ENCODE data around the gene SLC25A21. TPM values are rescaled to one million over a fixed set of nuclear protein-coding genes. Genes with fewer than 3 reads are reported as not detected.

The SLC25A21 gene
- total and polyA plus RNA-seq, 5 donors: 0.84 to 1.9 (median 1.3) TPM

- DNase-seq (no peak), ATAC-seq (no peak)
- Histone ChIP-seq H3K4me1 (ENCODE audit: control insufficient read depth, insufficient read depth, low read length) (no peaks in the 10 kb centered on the region), H3K4me3 (ENCODE audit: low read length) (no peak overlapping the region), H3K27me3 (ENCODE audit: control insufficient read depth, insufficient read depth) (peaks cover 2% of the 10 kb centered on the region), H3K9me3 (ENCODE audit: control insufficient read depth, low read length) (no peaks in the 10 kb centered on the region), H3K27ac (ENCODE audit: low read length) (no peak overlapping the region)
- intact Hi-C loops (cut with DNase I): no loop called here
- 73% methylated on average over 1 of the region's 1 CpG for WGBS
Observed at GRCh38 chr14:36950812-36951211, 221.6 kb downstream of the SLC25A21 start.

DNA sequence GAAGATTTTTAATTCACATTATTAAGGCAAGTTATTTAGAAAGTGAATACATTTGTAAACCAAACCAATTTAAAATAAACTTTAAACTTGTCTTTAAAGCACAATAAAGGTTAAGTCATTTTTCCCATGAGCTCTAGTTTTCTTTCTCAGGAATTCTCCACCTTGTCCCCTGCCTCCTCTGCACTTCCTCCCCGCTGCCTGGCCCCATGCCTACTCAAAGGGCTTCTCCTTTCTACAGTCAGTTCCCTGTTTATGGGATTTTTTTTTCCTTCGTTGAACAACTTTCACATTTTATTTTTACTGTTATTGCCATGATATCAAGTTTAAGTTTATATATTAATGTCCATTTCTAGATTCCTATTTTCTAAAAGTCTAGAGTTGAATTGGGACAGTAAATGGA, 223.0 kb downstream of the SLC25A21 start:
- H3K4me3 ChIP-seq (ENCODE audit: low read length): no peak overlapping the region
- ATAC-seq (no peak), DNase-seq (peak in 1 of 3 donors; percentile 39)
- intact Hi-C loops (cut with DNase I): loop anchor here in 2 of 4 donors (10.0 kb wide), 2 partner anchors 305 to 395 kb away; no protein-coding TSS in a partner anchor
- H3K27ac ChIP-seq (ENCODE audit: low read length): no peak overlapping the region
- WGBS: 69% methylated on average over 2 of the region's 2 CpGs
- peaks cover 2% of the 10 kb centered on the region for H3K27me3 ChIP-seq (ENCODE audit: control insufficient read depth, insufficient read depth)
- H3K4me1 ChIP-seq (ENCODE audit: control insufficient read depth, insufficient read depth, low read length): no peaks in the 10 kb centered on the region
- H3K9me3 ChIP-seq (ENCODE audit: control insufficient read depth, low read length): no peaks in the 10 kb centered on the region

- no peaks in the 10 kb centered on the region for H3K9me3 ChIP-seq (ENCODE audit: control insufficient read depth, low read length)
- no peak for ATAC-seq
- WGBS: 86% methylated on average over 5 of the region's 5 CpGs
- no peak overlapping the region for H3K27ac ChIP-seq (ENCODE audit: low read length)
- no peaks in the 10 kb centered on the region for H3K4me1 ChIP-seq (ENCODE audit: control insufficient read depth, insufficient read depth, low read length)
- no peak for DNase-seq
- intact Hi-C loops (cut with DNase I): loop anchor here in 2 of 4 donors (10.0 kb wide), 2 partner anchors 304 to 394 kb away; no protein-coding TSS in a partner anchor
- H3K4me3 ChIP-seq (ENCODE audit: low read length): no peak overlapping the region
- H3K27me3 ChIP-seq (ENCODE audit: control insufficient read depth, insufficient read depth): peaks cover 2% of the 10 kb centered on the region
Observed at GRCh38 chr14:36948157-36948859, 224.1 kb downstream of the SLC25A21 start.

DNA sequence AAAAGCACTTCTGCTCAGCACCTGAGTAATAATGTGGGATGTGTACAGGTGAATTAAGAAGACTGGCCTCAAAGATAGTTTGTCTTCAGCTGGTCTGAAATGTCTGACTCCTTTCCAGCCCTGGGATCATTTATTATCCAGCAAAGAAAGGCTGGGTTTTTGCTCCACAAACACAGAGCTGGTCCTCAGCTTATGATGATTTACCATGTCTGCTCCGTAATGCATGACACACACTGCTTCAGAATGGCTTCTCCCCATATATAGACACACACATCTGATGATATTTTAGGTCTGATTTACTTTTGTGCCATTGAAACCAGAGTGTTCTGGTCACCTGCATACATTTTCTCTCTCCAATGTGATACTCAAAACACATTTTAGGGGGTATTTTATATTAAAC, 225.0 kb downstream of the SLC25A21 start:
- H3K27ac ChIP-seq (ENCODE audit: low read length): no peak overlapping the region
- no peaks in the 10 kb centered on the region for H3K4me1 ChIP-seq (ENCODE audit: control insufficient read depth, insufficient read depth, low read length)
- intact Hi-C loops (cut with DNase I): loop anchor here in 2 of 4 donors (10.0 kb wide), 2 partner anchors 303 to 393 kb away; no protein-coding TSS in a partner anchor
- H3K9me3 ChIP-seq (ENCODE audit: control insufficient read depth, low read length): no peaks in the 10 kb centered on the region
- DNase-seq: no peak
- no peak for ATAC-seq
- H3K27me3 ChIP-seq (ENCODE audit: control insufficient read depth, insufficient read depth): peaks cover 2% of the 10 kb centered on the region
- 75% methylated on average over 1 of the region's 1 CpG for WGBS
- H3K4me3 ChIP-seq (ENCODE audit: low read length): no peak overlapping the region

- DNase-seq: no peak
- Histone ChIP-seq H3K4me3 (ENCODE audit: low read length) (no peak overlapping the region), H3K27ac (ENCODE audit: low read length) (no peak overlapping the region), H3K9me3 (ENCODE audit: control insufficient read depth, low read length) (no peaks in the 10 kb centered on the region), H3K27me3 (ENCODE audit: control insufficient read depth, insufficient read depth) (peaks cover 2% of the 10 kb centered on the region), H3K4me1 (ENCODE audit: control insufficient read depth, insufficient read depth, low read length) (no peaks in the 10 kb centered on the region)
- intact Hi-C loops (cut with DNase I): loop anchor here in 2 of 4 donors (10.0 kb wide), 2 partner anchors 302 to 392 kb away; no protein-coding TSS in a partner anchor
- no peak for ATAC-seq
- 91% methylated on average over 1 of the region's 1 CpG for WGBS
Observed at GRCh38 chr14:36946872-36947271, 225.5 kb downstream of the SLC25A21 start.

DNA sequence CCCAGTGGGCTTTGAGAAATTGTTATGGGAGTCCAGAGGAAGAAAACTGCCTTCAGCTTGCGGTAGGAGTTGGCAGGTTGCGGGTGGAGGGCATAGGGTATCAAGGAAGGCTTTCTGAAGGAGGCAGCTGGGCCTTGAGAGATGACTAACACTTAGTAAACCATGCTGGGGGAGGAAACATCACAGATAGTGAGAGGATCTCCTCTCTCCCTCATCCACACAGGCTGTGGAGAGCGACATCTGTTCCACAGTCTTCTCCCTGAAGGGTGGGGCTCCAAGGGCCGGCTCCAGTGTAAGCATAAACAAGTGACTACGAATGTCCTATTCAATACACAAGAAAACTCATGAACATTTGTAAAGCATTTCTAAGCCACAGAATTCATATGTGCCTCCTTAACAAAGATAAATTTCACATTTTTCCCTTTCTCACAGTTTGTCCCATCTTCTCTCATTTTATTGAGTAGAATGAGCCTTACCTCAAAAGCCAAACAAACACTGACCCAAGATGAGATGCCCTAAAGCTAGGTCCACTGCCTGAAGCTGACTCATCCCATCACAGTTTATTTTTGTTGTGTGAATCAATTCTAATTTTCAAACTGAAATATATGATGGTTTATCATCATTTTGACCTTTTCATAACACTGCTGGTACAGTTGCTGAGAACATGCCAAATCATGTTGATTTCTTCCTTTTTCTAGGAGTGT, 227.9 kb downstream of the SLC25A21 start:
- intact Hi-C loops (cut with DNase I): loop anchor here (5.0 to 10.0 kb wide), 3 partner anchors 297 to 390 kb away; no protein-coding TSS in a partner anchor

DNA sequence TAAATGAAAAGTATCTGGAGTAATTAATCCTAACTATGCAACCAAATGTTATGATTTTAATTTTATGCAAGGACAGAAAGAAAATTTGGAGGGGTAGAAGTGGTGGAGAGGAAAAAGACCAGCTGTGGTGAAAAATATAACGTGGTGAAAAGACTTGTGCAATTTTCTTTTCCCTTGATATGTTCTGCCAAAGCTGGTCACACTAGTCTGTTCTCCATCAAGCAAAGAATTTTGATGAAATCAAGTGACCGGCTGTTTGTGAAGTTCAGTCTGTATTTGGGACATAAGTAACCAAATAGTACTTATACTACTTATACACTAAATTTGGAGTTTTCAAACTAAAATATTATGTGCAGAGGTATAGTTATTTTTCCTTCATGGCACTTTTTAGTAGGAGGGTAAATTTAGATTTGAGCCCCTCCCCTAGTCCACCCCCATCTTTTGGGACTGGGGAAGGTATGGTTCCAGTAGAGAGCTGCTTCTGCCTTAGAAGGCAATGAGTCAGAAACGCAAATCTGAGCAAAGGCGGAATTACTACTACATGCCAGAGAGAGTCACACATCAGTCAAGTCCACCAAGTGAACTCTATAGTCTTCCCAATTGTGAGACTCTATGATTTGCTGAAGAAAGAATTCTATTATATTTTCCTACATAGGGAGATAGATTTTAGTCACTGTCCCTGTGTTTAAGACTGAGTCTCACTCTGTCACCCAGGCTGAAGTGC, 229.7 kb downstream of the SLC25A21 start:
- DNase-seq (no peak), ATAC-seq (no peak)
- Histone ChIP-seq H3K4me3 (ENCODE audit: low read length) (no peak overlapping the region), H3K27me3 (ENCODE audit: control insufficient read depth, insufficient read depth) (peaks cover 2% of the 10 kb centered on the region), H3K4me1 (ENCODE audit: control insufficient read depth, insufficient read depth, low read length) (no peaks in the 10 kb centered on the region), H3K27ac (ENCODE audit: low read length) (no peak overlapping the region), H3K9me3 (ENCODE audit: control insufficient read depth, low read length) (no peaks in the 10 kb centered on the region)
- 59% methylated on average over 4 of the region's 4 CpGs for WGBS
- intact Hi-C loops (cut with DNase I): loop anchor here (5.0 to 10.0 kb wide), 3 partner anchors 295 to 388 kb away; no protein-coding TSS in a partner anchor

More for the DNA sequence above, 227.9 kb downstream of the SLC25A21 start:
- Histone ChIP-seq H3K4me3 (ENCODE audit: low read length) (no peak overlapping the region), H3K4me1 (ENCODE audit: control insufficient read depth, insufficient read depth, low read length) (no peaks in the 10 kb centered on the region), H3K9me3 (ENCODE audit: control insufficient read depth, low read length) (no peaks in the 10 kb centered on the region), H3K27me3 (ENCODE audit: control insufficient read depth, insufficient read depth) (no peaks in the 10 kb centered on the region), H3K27ac (ENCODE audit: low read length) (no peak overlapping the region)
- ATAC-seq (no peak), DNase-seq (no peak)
- 69% methylated on average over 5 of the region's 5 CpGs for WGBS

DNA sequence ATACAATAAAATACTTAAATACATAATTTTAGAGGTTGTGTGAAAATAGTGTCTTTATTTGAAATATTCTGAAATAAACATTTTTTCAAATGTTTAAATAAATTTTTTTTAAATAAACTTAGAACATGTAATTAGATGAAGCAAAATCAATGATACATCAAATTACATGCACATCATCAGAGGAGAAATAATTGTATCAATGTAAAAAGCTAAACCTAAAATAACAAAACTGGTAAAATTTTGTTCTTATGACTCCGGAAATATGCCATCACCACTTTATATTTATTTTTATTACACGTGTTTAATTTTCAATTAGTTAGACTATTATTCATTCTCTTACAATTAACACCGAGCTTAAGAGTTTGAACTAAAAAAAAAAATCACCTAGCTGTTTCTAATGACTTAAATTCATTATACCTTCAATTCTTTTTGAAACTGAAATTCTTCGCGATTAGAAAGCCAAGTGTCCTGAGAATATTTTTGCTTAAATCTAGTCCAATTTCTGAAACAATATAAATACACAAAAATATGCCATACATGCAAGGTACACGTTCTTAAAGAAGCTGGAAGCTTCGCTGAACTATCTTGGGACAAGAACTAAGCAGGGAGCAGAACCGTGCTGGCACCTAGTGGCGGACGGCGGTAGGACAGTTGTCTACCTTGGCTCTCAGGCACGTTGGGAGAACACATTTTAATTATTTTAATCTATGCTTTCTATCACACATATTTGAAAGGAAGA, 230.5 kb downstream of the SLC25A21 start:
- no peak overlapping the region for H3K4me3 ChIP-seq (ENCODE audit: low read length)
- H3K9me3 ChIP-seq (ENCODE audit: control insufficient read depth, low read length): no peaks in the 10 kb centered on the region
- DNase-seq: peak; percentile 52 to 86 (median 81)
- intact Hi-C loops (cut with DNase I): loop anchor here (5.0 to 10.0 kb wide), 3 partner anchors 295 to 387 kb away; no protein-coding TSS in a partner anchor
- H3K27ac ChIP-seq (ENCODE audit: low read length): no peak overlapping the region
- WGBS: 12% methylated on average over 12 of the region's 12 CpGs
- H3K27me3 ChIP-seq (ENCODE audit: control insufficient read depth, insufficient read depth): peaks cover 2% of the 10 kb centered on the region
- peak; percentile 75 for ATAC-seq
- H3K4me1 ChIP-seq (ENCODE audit: control insufficient read depth, insufficient read depth, low read length): no peaks in the 10 kb centered on the region

- H3K4me3 ChIP-seq (ENCODE audit: low read length): no peak overlapping the region
- H3K4me1 ChIP-seq (ENCODE audit: control insufficient read depth, insufficient read depth, low read length): no peaks in the 10 kb centered on the region
- intact Hi-C loops (cut with DNase I): loop anchor here (5.0 to 10.0 kb wide), 3 partner anchors 293 to 386 kb away; no protein-coding TSS in a partner anchor
- no peak overlapping the region for H3K27ac ChIP-seq (ENCODE audit: low read length)
- DNase-seq: no peak
- H3K9me3 ChIP-seq (ENCODE audit: control insufficient read depth, low read length): no peaks in the 10 kb centered on the region
- H3K27me3 ChIP-seq (ENCODE audit: control insufficient read depth, insufficient read depth): peaks cover 2% of the 10 kb centered on the region
- 68% methylated on average over 4 of the region's 4 CpGs for WGBS
- no peak for ATAC-seq
Observed at GRCh38 chr14:36940476-36940875, 231.9 kb downstream of the SLC25A21 start.

DNA sequence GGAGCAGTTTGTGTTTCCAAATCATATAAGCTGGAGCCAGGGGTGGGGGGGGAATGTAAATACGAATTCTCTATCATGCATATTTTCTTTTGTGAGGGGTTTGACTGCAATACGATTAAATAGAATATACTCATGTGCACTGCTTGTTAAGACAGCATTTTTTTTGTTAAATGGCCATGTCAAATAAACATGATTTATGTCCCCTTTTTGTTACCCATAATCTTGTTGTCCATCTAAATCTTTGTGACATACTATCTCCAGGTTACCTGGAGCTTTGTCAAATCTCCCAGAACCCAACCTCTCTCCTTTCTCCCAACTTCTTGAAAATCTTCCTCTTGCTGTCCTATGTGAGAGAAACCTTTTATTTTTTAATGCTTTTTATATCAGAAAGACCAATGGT, 233.1 kb downstream of the SLC25A21 start:
- ATAC-seq (no peak), DNase-seq (no peak)
- intact Hi-C loops (cut with DNase I): no loop called here
- H3K4me1 ChIP-seq (ENCODE audit: control insufficient read depth, insufficient read depth, low read length): no peaks in the 10 kb centered on the region
- peaks cover 2% of the 10 kb centered on the region for H3K27me3 ChIP-seq (ENCODE audit: control insufficient read depth, insufficient read depth)
- H3K27ac ChIP-seq (ENCODE audit: low read length): no peak overlapping the region
- no peaks in the 10 kb centered on the region for H3K9me3 ChIP-seq (ENCODE audit: control insufficient read depth, low read length)
- WGBS: 79% methylated on average over 2 of the region's 2 CpGs
- H3K4me3 ChIP-seq (ENCODE audit: low read length): no peak overlapping the region

Measured in right cardiac atrium (tissue), 5 donors.